ENCODE data around the gene GUCA2B. TPM values are rescaled to one million over a fixed set of nuclear protein-coding genes. Genes with fewer than 3 reads are reported as not detected.

The GUCA2B gene
- total and polyA plus RNA-seq, 4 donors, result 1.7 to 3.3 TPM; not detected in 2

DNA sequence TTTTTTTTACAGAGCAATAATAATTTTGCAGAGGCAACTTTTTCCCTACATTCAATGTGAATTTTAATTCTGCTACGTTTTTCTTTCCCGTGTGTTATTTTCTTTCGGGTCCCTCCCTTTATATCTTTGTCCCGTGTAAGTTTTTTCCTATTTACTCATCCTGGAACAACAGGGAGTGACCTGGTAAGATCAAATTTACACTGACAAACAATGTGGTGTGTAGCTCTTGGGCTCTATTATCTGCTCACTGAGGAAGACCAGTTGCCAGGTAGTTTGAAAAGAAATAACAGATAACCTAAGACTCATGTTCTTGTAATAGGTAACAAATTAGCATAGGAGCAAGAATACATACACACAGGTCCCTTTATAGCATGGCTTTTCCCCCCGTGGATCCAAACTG, 45.0 kb downstream of the GUCA2B start:
- Histone ChIP-seq H3K36me3 (ENCODE audit: control insufficient read depth in 4 of 4, insufficient read depth in 3 of 4, low read depth in 1 of 4, low read length in 3 of 4) (peaks cover 1 to 22% (median 11%) of the 10 kb centered on the region in 4 donors), H3K27me3 (ENCODE audit: control insufficient read depth in 4 of 4, insufficient read depth in 4 of 4, low read length in 3 of 4) (no peaks in the 10 kb centered on the region), H3K9ac (ENCODE audit: low read depth in 1 of 2, low read length in 2 of 2) (no peak overlapping the region), H3K4me3 (ENCODE audit: low read depth in 1 of 3, low read length in 3 of 3) (no peak overlapping the region), H3K4me1 (ENCODE audit: control insufficient read depth in 4 of 4, insufficient read depth in 4 of 4, low read length in 3 of 4) (peaks cover 0 to 1% (median 0%) of the 10 kb centered on the region in 4 donors), H3K27ac (ENCODE audit: low read depth in 1 of 2, low read length in 2 of 2) (no peak overlapping the region), H3K9me3 (ENCODE audit: control insufficient read depth in 4 of 4, low read length in 3 of 4) (no peaks in the 10 kb centered on the region)
- 61% methylated on average over 5 of the region's 5 CpGs for WGBS
- no peak for DNase-seq (ENCODE audit: low spot score)
- TF ChIP-seq TAF1 (conservative IDR thresholded peaks at IDR 0.05) (no peak), FOXA1 (IDR thresholded peaks at IDR 0.05) (no peak), YY1 (IDR thresholded peaks at IDR 0.05) (no peak)
- TF ChIP-seq, protein P1, sequence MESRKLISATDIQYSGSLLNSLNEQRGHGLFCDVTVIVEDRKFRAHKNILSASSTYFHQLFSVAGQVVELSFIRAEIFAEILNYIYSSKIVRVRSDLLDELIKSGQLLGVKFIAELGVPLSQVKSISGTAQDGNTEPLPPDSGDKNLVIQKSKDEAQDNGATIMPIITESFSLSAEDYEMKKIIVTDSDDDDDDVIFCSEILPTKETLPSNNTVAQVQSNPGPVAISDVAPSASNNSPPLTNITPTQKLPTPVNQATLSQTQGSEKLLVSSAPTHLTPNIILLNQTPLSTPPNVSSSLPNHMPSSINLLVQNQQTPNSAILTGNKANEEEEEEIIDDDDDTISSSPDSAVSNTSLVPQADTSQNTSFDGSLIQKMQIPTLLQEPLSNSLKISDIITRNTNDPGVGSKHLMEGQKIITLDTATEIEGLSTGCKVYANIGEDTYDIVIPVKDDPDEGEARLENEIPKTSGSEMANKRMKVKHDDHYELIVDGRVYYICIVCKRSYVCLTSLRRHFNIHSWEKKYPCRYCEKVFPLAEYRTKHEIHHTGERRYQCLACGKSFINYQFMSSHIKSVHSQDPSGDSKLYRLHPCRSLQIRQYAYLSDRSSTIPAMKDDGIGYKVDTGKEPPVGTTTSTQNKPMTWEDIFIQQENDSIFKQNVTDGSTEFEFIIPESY (IDR thresholded peaks at IDR 0.05), result no peak
- TF ChIP-seq, protein P2, sequence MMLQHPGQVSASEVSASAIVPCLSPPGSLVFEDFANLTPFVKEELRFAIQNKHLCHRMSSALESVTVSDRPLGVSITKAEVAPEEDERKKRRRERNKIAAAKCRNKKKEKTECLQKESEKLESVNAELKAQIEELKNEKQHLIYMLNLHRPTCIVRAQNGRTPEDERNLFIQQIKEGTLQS (IDR thresholded peaks at IDR 0.05), result no peak

DNA sequence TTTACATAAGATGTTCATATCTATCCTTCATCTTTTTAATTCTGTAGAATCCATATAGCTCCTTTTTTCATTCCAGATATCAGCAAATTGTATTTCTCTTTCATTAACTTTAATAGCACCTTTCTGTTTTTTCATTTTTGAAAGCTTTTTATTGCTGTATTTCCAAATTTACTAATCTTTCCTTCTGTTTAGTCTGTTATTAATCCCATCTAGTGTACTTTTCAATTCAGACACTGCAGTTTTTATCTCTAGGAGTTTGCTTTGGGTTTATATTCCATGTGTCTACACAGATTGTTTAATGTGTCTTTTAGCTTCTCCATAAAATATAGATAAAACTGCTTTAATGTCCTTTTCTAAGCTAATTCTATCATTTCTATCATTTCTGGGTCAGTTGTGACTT, 48.8 kb downstream of the GUCA2B start:
- no peak overlapping the region for H3K9ac ChIP-seq (ENCODE audit: low read depth in 1 of 2, low read length in 2 of 2)
- no peaks in the 10 kb centered on the region for H3K27me3 ChIP-seq (ENCODE audit: control insufficient read depth in 4 of 4, insufficient read depth in 4 of 4, low read length in 3 of 4)
- TF ChIP-seq EGR1 (IDR thresholded peaks at IDR 0.05; ENCODE audit: low read depth in 2 of 2), result no peak
- TF ChIP-seq, protein P3, sequence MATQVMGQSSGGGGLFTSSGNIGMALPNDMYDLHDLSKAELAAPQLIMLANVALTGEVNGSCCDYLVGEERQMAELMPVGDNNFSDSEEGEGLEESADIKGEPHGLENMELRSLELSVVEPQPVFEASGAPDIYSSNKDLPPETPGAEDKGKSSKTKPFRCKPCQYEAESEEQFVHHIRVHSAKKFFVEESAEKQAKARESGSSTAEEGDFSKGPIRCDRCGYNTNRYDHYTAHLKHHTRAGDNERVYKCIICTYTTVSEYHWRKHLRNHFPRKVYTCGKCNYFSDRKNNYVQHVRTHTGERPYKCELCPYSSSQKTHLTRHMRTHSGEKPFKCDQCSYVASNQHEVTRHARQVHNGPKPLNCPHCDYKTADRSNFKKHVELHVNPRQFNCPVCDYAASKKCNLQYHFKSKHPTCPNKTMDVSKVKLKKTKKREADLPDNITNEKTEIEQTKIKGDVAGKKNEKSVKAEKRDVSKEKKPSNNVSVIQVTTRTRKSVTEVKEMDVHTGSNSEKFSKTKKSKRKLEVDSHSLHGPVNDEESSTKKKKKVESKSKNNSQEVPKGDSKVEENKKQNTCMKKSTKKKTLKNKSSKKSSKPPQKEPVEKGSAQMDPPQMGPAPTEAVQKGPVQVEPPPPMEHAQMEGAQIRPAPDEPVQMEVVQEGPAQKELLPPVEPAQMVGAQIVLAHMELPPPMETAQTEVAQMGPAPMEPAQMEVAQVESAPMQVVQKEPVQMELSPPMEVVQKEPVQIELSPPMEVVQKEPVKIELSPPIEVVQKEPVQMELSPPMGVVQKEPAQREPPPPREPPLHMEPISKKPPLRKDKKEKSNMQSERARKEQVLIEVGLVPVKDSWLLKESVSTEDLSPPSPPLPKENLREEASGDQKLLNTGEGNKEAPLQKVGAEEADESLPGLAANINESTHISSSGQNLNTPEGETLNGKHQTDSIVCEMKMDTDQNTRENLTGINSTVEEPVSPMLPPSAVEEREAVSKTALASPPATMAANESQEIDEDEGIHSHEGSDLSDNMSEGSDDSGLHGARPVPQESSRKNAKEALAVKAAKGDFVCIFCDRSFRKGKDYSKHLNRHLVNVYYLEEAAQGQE (IDR thresholded peaks at IDR 0.05), result no peak
- no peak for TF ChIP-seq HNF4A (conservative IDR thresholded peaks at IDR 0.05)
- no peak for TF ChIP-seq FOXA1 (IDR thresholded peaks at IDR 0.05)
- no peak overlapping the region for H3K4me3 ChIP-seq (ENCODE audit: low read depth in 1 of 3, low read length in 3 of 3)
- no peak for DNase-seq (ENCODE audit: low spot score)
- peaks cover 0 to 1% (median 0%) of the 10 kb centered on the region in 4 donors for H3K4me1 ChIP-seq (ENCODE audit: control insufficient read depth in 4 of 4, insufficient read depth in 4 of 4, low read length in 3 of 4)
- H3K9me3 ChIP-seq (ENCODE audit: control insufficient read depth in 4 of 4, low read length in 3 of 4), result no peaks in the 10 kb centered on the region
- H3K27ac ChIP-seq (ENCODE audit: low read depth in 1 of 2, low read length in 2 of 2), result no peak overlapping the region
- H3K36me3 ChIP-seq (ENCODE audit: control insufficient read depth in 4 of 4, insufficient read depth in 3 of 4, low read depth in 1 of 4, low read length in 3 of 4), result peaks cover 1 to 12% (median 3%) of the 10 kb centered on the region in 4 donors

Other genes starting within 250 kb of the GUCA2B start
- gene HIVEP3, start 234.5 kb upstream of the GUCA2B start, total RNA-seq, result 1 to 10 TPM in 1 of 2 donors, under 1 TPM in 1; 0.93 to 1.6 TPM
- gene HIVEP3, start 234.5 kb upstream of the GUCA2B start, polyA plus RNA-seq, result 1 to 10 TPM; 1.4 to 1.5 TPM
- not detected for gene GUCA2A, start 11.3 kb downstream of the GUCA2B start, total RNA-seq
- gene GUCA2A, start 11.3 kb downstream of the GUCA2B start, polyA plus RNA-seq, result not detected
- gene FOXJ3, start 181.8 kb downstream of the GUCA2B start, total RNA-seq, result 10 to 100 TPM; 15.2 to 16.8 TPM
- gene FOXJ3, start 181.8 kb downstream of the GUCA2B start, polyA plus RNA-seq, result 1 to 10 TPM; 5.3 to 9.7 TPM
- gene RIMKLA, start 227.4 kb downstream of the GUCA2B start, total RNA-seq, result under 1 TPM; 0.08 to 0.09 TPM
- gene RIMKLA, start 227.4 kb downstream of the GUCA2B start, polyA plus RNA-seq, result under 1 TPM; 0.03 to 0.07 TPM

All from liver (tissue), 9 donors.